Measurements from ENCODE around the gene SMIM33.
"Not testable (repeated sequence)": the region's sequence is repeated elsewhere in the genome, so short reads cannot be mapped to it uniquely, and the experiment has no call there.

SMIM33 gene

DNA sequence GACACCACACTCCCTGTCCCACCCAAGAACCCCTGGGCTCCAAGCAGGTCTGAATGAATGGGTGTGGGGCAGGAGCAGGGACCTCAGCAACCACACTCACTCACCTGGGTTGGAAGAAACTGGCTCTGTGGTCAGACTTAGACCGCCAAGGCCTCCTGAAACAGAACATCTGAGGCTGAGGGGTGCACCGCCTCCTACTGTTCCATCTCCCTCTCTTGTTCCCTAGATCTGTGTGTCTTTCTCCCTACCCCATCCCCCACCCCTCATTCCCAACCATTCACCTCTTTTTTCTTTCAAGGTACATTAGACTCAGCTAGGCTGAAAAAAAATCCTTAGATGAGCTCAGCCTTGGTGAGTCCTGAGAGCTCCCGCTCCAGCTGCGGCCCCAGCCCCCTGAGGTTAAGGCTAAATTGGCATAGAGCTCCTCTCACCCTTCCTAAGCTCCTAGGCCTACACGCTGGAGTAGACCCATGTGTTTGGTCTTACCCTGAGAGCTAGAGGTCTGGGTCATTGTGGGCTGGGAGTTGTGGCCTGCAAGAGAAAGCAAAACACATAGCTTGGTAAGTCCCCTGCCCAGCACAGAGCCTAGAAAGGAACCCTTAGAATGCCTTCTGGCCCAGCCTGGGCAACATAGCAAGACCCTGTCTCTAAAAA is 13.0 kb upstream of the SMIM33 start:
- no peak for DNase-seq

DNA sequence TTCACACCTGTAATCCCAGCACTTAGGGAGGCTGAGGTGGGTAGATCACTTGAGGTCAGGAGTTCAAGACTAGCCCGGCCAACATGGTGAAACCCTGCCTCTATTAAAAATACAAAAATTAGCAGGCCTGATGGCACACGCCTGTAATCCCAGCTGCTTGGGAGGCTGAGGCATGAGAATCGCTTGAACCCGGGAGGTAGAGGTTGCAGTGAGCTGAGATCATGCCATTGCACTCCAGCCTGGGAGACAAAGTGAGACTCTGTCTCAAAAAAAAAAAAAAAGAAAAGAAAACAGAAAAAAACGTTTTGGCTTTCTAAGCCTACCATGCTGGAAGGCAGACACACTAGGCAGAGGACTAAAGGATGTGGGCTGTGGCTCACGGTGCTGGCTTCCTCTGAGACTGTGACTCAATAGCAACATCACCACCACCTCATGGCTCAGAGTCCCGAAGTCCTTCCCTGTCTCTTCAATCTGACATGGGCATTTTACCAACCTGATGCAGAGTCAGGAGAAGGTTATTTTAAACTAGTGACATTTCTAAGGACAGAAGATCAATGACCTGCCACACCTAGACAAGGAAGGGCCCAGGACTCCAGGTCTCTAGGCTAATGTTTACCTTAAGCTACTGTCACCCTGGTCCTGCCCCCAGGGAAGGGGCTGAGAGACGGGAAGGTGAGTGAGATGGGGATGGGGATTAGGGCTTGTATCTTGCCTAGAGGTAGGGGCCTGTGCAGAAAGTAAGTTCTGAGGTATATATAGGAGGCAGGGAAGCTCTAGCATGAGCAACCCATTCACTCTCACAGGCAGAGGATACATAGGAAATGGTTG is 12.0 kb upstream of the SMIM33 start:
- no peak for DNase-seq

GRCh38 chr5:139459451-139459934 is 11.3 kb upstream of the SMIM33 start:
- DNase-seq: no peak

DNA sequence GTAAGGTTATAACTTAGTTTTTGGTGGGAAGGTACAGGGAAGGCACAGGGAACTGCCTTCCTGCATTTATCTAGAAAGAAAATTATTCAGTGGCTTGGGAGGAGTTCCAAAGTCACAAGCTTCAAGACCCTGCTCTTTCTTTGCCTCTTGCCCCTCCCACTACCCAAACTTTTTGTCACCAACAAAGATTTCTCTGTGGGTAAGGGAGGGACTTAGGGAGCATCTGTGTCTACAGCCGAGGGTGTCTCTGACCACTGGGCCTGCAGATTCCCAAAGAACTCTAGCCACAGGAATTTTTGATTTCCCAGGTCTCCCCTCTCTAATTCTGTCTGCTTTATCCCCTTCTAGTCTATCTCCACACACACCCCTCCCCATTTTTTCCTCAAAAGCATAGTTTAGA is 10.3 kb upstream of the SMIM33 start:
- DNase-seq: no peak

- DNase-seq: no peak
Observed at GRCh38 chr5:139461176-139461575, 9.6 kb upstream of the SMIM33 start.

- no peak for DNase-seq
Observed at GRCh38 chr5:139461698-139462097, 9.1 kb upstream of the SMIM33 start.

DNA sequence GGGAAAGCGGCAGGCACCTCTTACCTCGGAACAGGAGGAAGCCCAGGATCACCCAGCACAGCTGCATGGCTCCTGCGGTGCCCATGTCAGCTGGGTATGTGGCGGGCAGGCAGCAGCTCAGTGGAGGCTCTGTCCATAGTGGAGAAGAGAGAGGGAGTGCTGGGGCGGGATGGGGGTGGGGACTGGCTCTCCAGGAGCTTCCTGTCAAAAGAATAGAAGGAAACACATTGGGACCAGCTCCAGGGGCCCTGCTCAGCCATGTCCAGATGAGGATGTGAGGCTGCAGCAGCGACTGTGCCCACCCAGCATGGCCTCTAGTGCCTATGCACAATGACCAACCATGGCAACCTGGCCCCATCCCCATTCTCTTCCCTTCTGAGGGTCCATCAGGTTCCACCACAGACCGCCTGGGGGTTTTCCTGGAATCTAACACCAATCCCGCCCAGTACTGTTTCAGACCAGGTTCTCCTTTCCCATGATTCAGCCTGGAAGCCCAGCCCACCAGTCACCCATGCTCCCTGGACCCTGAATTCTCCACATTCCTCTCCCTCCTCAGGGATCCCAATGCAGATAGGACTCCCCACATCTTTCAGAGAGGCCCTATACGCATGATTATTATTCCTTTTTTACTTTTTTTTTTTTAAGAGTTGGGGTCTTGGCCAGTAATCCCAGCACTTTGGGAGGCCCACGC is 8.1 kb upstream of the SMIM33 start, which contains the start of gene ECSCR:
ECSCR (minus strand) TSS at position 158 of the 691 bp plus-strand sequence; CDS start at position 85, 73 bp downstream.
- DNase-seq: no peak

- DNase-seq: no peak
Observed at GRCh38 chr5:139468421-139468931, 2.3 kb upstream of the SMIM33 start.

GRCh38 chr5:139472386-139473030 is 1.7 kb downstream of the SMIM33 start:
- DNase-seq: no peak

GRCh38 chr5:139473105-139473504 is 2.3 kb downstream of the SMIM33 start:
- DNase-seq: no peak

DNA sequence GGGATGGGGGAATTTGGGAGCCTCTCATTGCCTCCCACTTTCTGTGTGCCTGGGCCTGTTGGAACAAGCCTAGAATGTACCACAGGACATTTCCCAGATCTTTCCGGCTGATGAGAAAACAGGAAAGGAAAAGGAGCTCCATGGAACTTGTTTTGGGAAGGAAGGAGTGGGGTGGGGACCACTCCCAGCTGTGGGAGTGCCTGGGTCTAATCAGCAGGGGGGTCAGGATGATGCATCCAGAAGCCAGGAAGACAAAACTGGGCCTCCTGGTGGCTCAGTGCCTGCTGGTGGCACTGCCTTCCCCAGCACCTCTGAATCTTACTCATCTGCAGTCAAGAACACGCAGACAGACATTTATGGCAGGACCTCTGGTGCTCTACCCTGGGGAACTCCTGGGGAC is 2.8 kb downstream of the SMIM33 start:
- DNase-seq: no peak

DNA sequence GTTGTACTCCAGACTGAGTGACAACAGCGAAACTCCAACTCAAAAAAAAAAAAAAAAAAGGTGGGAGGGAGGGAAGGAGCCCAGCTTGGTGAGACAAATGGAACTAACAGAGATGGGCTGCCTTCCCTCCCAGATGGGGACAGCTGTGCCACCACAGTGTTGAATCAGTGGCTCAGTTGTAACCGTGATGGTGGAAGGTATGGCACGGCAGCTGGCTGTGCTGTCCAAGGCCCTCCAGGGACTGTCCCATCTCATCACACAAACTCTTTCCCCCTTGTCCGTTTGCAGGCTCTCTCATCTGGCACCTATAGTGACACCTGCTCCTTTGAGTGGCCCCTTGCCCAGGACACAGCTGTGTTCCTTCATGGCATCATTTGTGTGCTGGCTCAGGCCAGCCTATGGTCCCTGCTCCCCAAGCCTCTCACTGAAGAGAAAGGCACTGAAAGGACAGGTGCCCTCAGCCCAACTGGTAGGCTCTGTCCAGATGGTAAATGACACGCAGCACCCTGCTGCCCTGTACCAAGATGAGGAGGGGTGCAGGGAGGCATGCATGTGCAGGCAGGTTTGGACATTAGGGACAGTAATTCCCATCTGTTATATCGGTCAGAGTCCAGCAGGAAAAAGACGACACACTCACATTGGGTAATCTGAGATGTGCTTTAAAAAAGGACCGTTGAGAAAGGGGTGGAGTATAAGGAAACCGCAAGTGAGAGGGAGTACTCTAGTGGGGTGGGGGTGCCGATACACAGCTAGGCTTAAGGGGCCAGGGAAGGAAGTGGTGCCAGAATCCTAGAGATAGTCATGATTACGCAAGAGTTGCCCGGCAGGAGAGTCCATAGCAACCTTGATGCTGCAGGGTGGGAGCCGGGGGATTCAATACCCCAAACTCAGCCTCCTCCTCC is 4.3 kb downstream of the SMIM33 start:
- DNase-seq: no peak

DNA sequence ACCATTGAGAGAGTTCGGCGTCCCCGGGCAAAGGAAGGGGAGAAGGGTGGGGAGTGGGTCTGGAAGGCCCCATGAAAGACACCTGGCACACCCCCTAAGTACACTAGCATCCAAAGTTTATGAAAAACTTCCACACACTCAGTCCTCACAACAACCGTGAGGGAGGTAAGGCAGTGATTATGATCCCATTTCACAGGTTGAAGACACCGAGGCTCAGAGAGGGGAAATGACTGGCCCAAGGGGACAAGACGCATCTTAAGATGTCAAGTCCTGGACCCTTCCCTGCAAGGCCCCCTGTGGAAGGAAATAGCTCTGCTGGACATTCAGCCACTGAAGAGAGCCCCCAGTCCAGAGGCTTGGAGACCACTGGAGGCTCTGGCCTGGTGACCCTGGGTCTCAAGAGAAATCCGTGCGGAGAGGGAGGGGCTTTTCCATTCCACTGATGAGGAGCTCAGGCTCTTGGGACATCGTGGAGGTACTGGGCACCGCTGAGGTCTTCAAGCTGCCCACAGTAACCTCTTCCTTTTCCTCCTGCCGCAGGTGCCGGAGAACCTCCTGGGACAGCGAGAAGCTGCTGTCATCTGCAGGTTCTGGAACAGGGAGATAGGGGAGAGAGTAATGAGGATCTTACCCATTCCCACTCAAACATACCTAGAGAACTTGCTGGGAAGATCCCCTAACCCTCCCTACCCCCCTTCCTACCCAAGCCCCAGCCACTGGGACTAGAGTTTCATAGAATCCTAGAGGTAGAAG is 5.2 kb downstream of the SMIM33 start:
- no peak for DNase-seq

- DNase-seq: not testable (repeated sequence)
Observed at GRCh38 chr5:139478657-139479423, 8.0 kb downstream of the SMIM33 start.

GRCh38 chr5:139479729-139480128 is 8.9 kb downstream of the SMIM33 start:
- not testable (repeated sequence) for DNase-seq

- no peak for DNase-seq
Observed at GRCh38 chr5:139481122-139481533, 10.3 kb downstream of the SMIM33 start.

DNA sequence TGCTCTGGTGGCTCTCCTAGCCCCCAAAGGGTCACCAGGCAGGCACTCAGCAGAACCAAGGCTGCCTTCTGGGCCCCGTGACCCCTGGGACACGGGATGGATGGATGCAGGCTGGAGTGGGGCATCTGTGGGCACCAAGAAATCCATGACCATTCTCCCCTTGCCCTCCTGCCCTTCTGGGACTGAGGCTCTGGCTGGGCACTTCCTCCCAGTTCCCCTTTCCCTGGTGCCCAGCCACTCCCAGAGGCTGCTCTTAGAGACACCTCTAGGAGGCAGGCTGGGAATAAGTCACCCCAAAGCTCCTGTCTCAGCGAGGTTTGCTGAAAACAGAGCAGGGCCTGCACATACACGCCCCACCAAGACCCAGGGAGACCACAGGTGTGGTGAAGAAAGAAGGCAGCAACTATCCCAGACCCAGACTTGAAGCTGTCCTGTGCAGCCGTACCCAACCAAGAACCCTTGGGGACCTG is 10.8 kb downstream of the SMIM33 start:
- DNase-seq: no peak

GRCh38 chr5:139482050-139482889 is 11.5 kb downstream of the SMIM33 start, which contains the start of gene STING1:
TSS of gene STING1 (minus strand) at chr5:139482758. CDS start at chr5:139481704, 1,054 bp downstream.
- no peak for DNase-seq

DNA sequence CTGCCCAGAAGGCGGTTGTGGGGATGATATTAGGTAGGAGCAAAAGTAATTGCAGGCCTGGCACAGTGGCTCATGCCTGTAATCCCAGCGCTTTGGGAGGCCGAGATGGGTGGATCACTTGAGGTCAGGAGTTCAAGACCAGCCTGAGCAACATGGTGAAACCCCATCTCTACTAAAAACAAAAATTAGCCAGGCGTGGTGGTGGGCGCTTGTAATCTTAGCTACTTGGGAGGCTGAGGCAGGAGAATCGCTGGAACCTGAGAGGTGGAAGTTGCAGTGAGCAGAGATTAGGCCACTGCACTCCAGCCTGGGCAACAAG is 12.0 kb downstream of the SMIM33 start:
- not testable (repeated sequence) for DNase-seq

Measured in NCI-H1694 (cell line).